H1 (cell line): ENCODE results near the gene ASB1. TPM values are rescaled to one million over a fixed set of nuclear protein-coding genes. Genes with fewer than 3 reads are reported as not detected.

Source experiments
- CTCF ChIA-PET: fragments of 300-600 bp; sonication (Branson Sonifier 250); formaldehyde crosslinking; loops from one replicate; lab custom pipeline; 2021; ENCODE audit not compliant: partially characterized antibody; lab: Charles Lee
- POLR2A ChIA-PET: fragments of 300-600 bp; sonication (Branson Sonifier 250); formaldehyde crosslinking; loops from one replicate; lab custom pipeline; 2021; ENCODE audit warnings: inconsistent platforms; ENCODE audit not compliant: partially characterized antibody; lab: Charles Lee
- DNase-seq, 2 experiments: peaks; one replicate each; pipeline versions ENCODE4 v3.0.0 to v3.0.0-alpha.2; 2010 to 2022; ENCODE audit warnings: low spot score in 2 of 2, low read depth in 1 of 2, mixed read lengths in 1 of 2
- FAIRE-seq: peaks from 2 replicates; lab custom pipeline; 2011; peaks lifted over from hg19 to GRCh38; lab: Jason Lieb, UNC
- H2AFZ ChIP-seq: 2 replicates; pipeline ENCODE4 v1.8.1; 2012; ENCODE audit warnings: low read length, inconsistent platforms
- H2AK5ac ChIP-seq: 2 replicates; pipeline ENCODE4 v1.6.1; 2013; ENCODE audit warnings: low read depth, low read length
- H2BK120ac ChIP-seq: replicated peaks from 2 replicates; pipeline ENCODE3; 2013; ENCODE audit warnings: low read depth, low read length, inconsistent platforms
- H2BK12ac ChIP-seq: 2 replicates; pipeline ENCODE4 v1.6.1; 2013; ENCODE audit warnings: low read depth, low read length
- H2BK15ac ChIP-seq: 2 replicates; pipeline ENCODE4 v1.6.1; 2013; ENCODE audit warnings: low read length
- H2BK20ac ChIP-seq: 2 replicates; pipeline ENCODE4 v1.6.1; 2013; ENCODE audit warnings: low read length
- H2BK5ac ChIP-seq: 2 replicates; pipeline ENCODE4 v1.6.1; 2013; ENCODE audit warnings: low read depth, low read length
- H3K14ac ChIP-seq: 2 replicates; pipeline ENCODE4 v1.6.1; 2013; ENCODE audit warnings: inconsistent platforms; ENCODE audit not compliant: insufficient read length
- H3K18ac ChIP-seq: 2 replicates; pipeline ENCODE4 v1.6.1; 2013; ENCODE audit warnings: low read length; ENCODE audit errors: extremely low read depth
- H3K23ac ChIP-seq: 2 replicates; pipeline ENCODE4 v1.6.1; 2013; ENCODE audit warnings: inconsistent platforms; ENCODE audit not compliant: insufficient read length
- H3K23me2 ChIP-seq: 2 replicates; pipeline ENCODE4 v1.6.1; 2013; ENCODE audit warnings: low read depth, low read length
- H3K27ac ChIP-seq: 2 replicates; pipeline ENCODE4 v1.6.1; 2011; ENCODE audit warnings: low read depth, low read length, inconsistent platforms
- H3K27me3 ChIP-seq, 4 experiments: replicated peaks in 1 of 4; 1 replicate in 1 of 4; 2 replicates in 3 of 4; pipeline versions ENCODE4 v1.6.1 to v1.8.1; 2011 to 2013; ENCODE audit warnings: low read length in 3 of 4, mild to moderate bottlenecking in 3 of 4, inconsistent platforms in 2 of 4, mixed read lengths in 2 of 4, moderate library complexity in 1 of 4; ENCODE audit not compliant: control insufficient read depth in 3 of 4, insufficient read depth in 3 of 4; ENCODE audit errors: extremely low read depth in 1 of 4
- H3K36me3 ChIP-seq, 4 experiments: 2 replicates each; pipeline versions ENCODE4 v1.6.1 to v1.8.1; 2011 to 2013; ENCODE audit warnings: mild to moderate bottlenecking in 4 of 4, low read length in 3 of 4, moderate library complexity in 2 of 4, control low read depth in 1 of 4, inconsistent platforms in 1 of 4; ENCODE audit not compliant: insufficient read depth in 4 of 4, control insufficient read depth in 2 of 4
- H3K4ac ChIP-seq: replicated peaks from 2 replicates; pipeline ENCODE3; 2013; ENCODE audit warnings: low read length, low read depth, mixed read lengths, inconsistent platforms; ENCODE audit not compliant: insufficient read length
- H3K4me1 ChIP-seq, 4 experiments: replicated peaks in 1 of 4; 1 replicate in 1 of 4; 2 replicates in 3 of 4; pipeline versions ENCODE4 v1.6.1 to v1.8.1; 2011 to 2013; ENCODE audit warnings: low read length in 3 of 4, inconsistent platforms in 2 of 4, mixed read lengths in 1 of 4; ENCODE audit not compliant: insufficient read depth in 4 of 4, control insufficient read depth in 3 of 4
- H3K4me2 ChIP-seq, 2 experiments: 2 replicates each; pipeline versions ENCODE4 v1.6.1 to v1.8.1; 2011 to 2013; ENCODE audit warnings: low read depth in 2 of 2, low read length in 2 of 2, control low read depth in 1 of 2, inconsistent platforms in 1 of 2, mild to moderate bottlenecking in 1 of 2; ENCODE audit not compliant: insufficient read depth in 1 of 2
- H3K4me3 ChIP-seq, 4 experiments: fragments of 200-600, 300-600 bp in 1 of 4; sonication (generic), shearing (Covaris generic), sonication (Bioruptor Twin) in 1 of 4; 2 replicates each; pipeline versions ENCODE4 v1.5.1 to v1.8.1; 2011 to 2016; ENCODE audit warnings: low read length in 4 of 4, low read depth in 3 of 4, control low read depth in 2 of 4, inconsistent platforms in 2 of 4, mild to moderate bottlenecking in 2 of 4, mixed read lengths in 1 of 4, moderate library complexity in 1 of 4; ENCODE audit not compliant: insufficient read depth in 2 of 4; ENCODE audit errors: extremely low read depth in 1 of 4
- H3K56ac ChIP-seq: replicated peaks from 2 replicates; pipeline ENCODE3; 2013; ENCODE audit warnings: low read depth, mild to moderate bottlenecking, mixed read lengths, low read length, inconsistent platforms; ENCODE audit not compliant: insufficient read length
- H3K79me1 ChIP-seq: 2 replicates; pipeline ENCODE4 v1.6.1; 2013; ENCODE audit warnings: low read depth, low read length, control low read depth
- H3K79me2 ChIP-seq, 2 experiments: 2 replicates each; pipeline versions ENCODE4 v1.6.1 to v1.8.1; 2012 to 2013; ENCODE audit warnings: low read length in 2 of 2, mild to moderate bottlenecking in 2 of 2, inconsistent platforms in 1 of 2; ENCODE audit not compliant: insufficient read depth in 2 of 2, control insufficient read depth in 1 of 2
- H3K9ac ChIP-seq, 4 experiments: replicated peaks in 1 of 4; 1 replicate in 1 of 4; 2 replicates in 3 of 4; pipeline versions ENCODE4 v1.6.1 to v1.8.1; 2011 to 2013; ENCODE audit warnings: low read depth in 3 of 4, low read length in 3 of 4, control low read depth in 2 of 4, mild to moderate bottlenecking in 2 of 4, moderate library complexity in 2 of 4, inconsistent platforms in 1 of 4; ENCODE audit errors: extremely low read depth in 1 of 4
- H3K9me3 ChIP-seq, 2 experiments: 2 replicates each; pipeline versions ENCODE4 v1.6.1 to v1.8.1; 2012 to 2013; ENCODE audit warnings: mild to moderate bottlenecking in 2 of 2, moderate library complexity in 2 of 2, control low read depth in 1 of 2, inconsistent platforms in 1 of 2, low read depth in 1 of 2, low read length in 1 of 2, mixed read lengths in 1 of 2; ENCODE audit not compliant: insufficient read depth in 2 of 2
- H4K20me1 ChIP-seq, 2 experiments: replicated peaks in 1 of 2; 2 replicates each; pipeline versions ENCODE3 to v1.8.1; 2011 to 2013; ENCODE audit warnings: inconsistent platforms in 2 of 2, low read length in 2 of 2, mild to moderate bottlenecking in 1 of 2; ENCODE audit not compliant: insufficient read depth in 2 of 2, control insufficient read depth in 1 of 2
- H4K5ac ChIP-seq: 2 replicates; pipeline ENCODE4 v1.6.1; 2013; ENCODE audit warnings: low read length, low read depth, mixed read lengths, inconsistent platforms; ENCODE audit not compliant: insufficient read length
- H4K8ac ChIP-seq: 2 replicates; pipeline ENCODE4 v1.8.0; 2013; ENCODE audit warnings: mild to moderate bottlenecking, moderate library complexity, low read length, inconsistent platforms; ENCODE audit not compliant: insufficient read depth; ENCODE audit errors: extremely low read depth
- H4K91ac ChIP-seq: replicated peaks from 2 replicates; pipeline ENCODE3; 2013; ENCODE audit warnings: low read length, mixed read lengths, inconsistent platforms; ENCODE audit not compliant: insufficient read length
- ATF2 ChIP-seq: IDR thresholded peaks from 2 replicates; pipeline ENCODE4 v1.6.1; 2012; ENCODE audit warnings: low read length, inconsistent platforms
- BACH1 ChIP-seq: IDR thresholded peaks from 2 replicates; pipeline ENCODE4 v1.6.1; 2012; ENCODE audit warnings: low read length, improper control_type of control experiment
- EP300 ChIP-seq, 2 experiments: IDR thresholded peaks; 1 replicate in 1 of 2; 2 replicates in 1 of 2; pipeline ENCODE4 v1.6.1; 2011 to 2012; ENCODE audit warnings: low read depth in 2 of 2, low read length in 2 of 2, mild to moderate bottlenecking in 2 of 2, borderline replicate concordance in 1 of 2, inconsistent platforms in 1 of 2, moderate library complexity in 1 of 2
- FOSL1 ChIP-seq: IDR thresholded peaks from 2 replicates; pipeline ENCODE4 v1.6.1; 2011; ENCODE audit warnings: mild to moderate bottlenecking, low read depth, low read length, moderate library complexity; ENCODE audit not compliant: insufficient read depth
- GTF2F1 ChIP-seq: IDR thresholded peaks from 2 replicates; pipeline ENCODE4 v1.6.1; 2012; ENCODE audit warnings: low read depth, low read length, improper control_type of control experiment, borderline replicate concordance
- MAX ChIP-seq: IDR thresholded peaks from 2 replicates; pipeline ENCODE4 v1.6.1; 2012; ENCODE audit warnings: inconsistent platforms
- RAD21 ChIP-seq, 2 experiments: IDR thresholded peaks in 1 of 2; conservative IDR thresholded peaks in 1 of 2; 2 replicates each; pipeline ENCODE4 v1.6.1; 2011; ENCODE audit warnings: low read depth in 2 of 2, low read length in 2 of 2, improper control_type of control experiment in 1 of 2, inconsistent platforms in 1 of 2, mild to moderate bottlenecking in 1 of 2, moderate library complexity in 1 of 2
- RXRA ChIP-seq: IDR thresholded peaks from 2 replicates; pipeline ENCODE4 v1.6.1; 2011; ENCODE audit warnings: low read depth, mild to moderate bottlenecking, low read length, moderate library complexity; ENCODE audit not compliant: insufficient read depth
- YY1 ChIP-seq: IDR thresholded peaks from 2 replicates; pipeline ENCODE4 v1.6.1; 2011; ENCODE audit warnings: low read depth, mild to moderate bottlenecking, low read length
- WGBS, 2 experiments: shearing (Covaris generic) in 1 of 2; methylation state at CpG; one replicate each; pipeline versions ENCODE4 v1.1.6 to v1.1.7; 2013 to 2015; ENCODE audit warnings: low lambda C conversion rate in 2 of 2, mixed read lengths in 2 of 2, inconsistent platforms in 1 of 2, low coverage in 1 of 2, missing lambda C conversion rate in 1 of 2; ENCODE audit not compliant: insufficient replicate concordance in 2 of 2, insufficient coverage in 1 of 2, insufficient read length in 1 of 2; ENCODE audit errors: extremely low coverage in 1 of 2, missing lambda C conversion rate in 1 of 2; 5-methylcytosine and 5-hydroxymethylcytosine counted together
- polyA plus RNA-seq, 7 experiments: library from polyadenylated mRNA; depleted of rRNA in 3 of 7; stranded (reverse) in 5 of 7; unstranded in 2 of 7; fragments of >200 nt in 5 of 7; fragments of 200-250 nt in 2 of 7; gene quantifications; 1 replicate in 5 of 7; 2 replicates in 1 of 7; 4 replicates in 1 of 7; pipeline versions ENCODE4 v1.2.1 to v1.2.3, GENCODE V29; 2011 to 2013; ENCODE audit warnings: missing spikeins in 2 of 7, mixed read lengths in 2 of 7
- total RNA-seq: library from RNA; stranded (reverse); fragmentation: NEBNext Ultra II Directional; extraction: Animal tissue kit (Norgen Biotek cat#: 25700); gene quantifications from 2 replicates; pipeline ENCODE4 v1.2.1, GENCODE V29; 2021

The ASB1 gene
- total and polyA plus RNA-seq, 2 of the 8 experiments (the other 6 are each of a cell fraction or from before 2014, with no cell fraction given), result 24.1 to 36.0 TPM

- Histone ChIP-seq H4K20me1 (peaks cover 0 to 22% of the 10 kb centered on the region in 2 experiments), H3K9ac (no peak overlapping the region), H3K79me1 (0 out of 2 replicates have a peak, but pooled peaks cover 3% of the 10 kb centered on the region), H3K4me2 (no peak overlapping the region), H4K91ac (no peak overlapping the region), H2AFZ (no peak overlapping the region), H2BK15ac (no peak overlapping the region), H3K79me2 (no peaks in the 10 kb centered on the region), H3K27ac (no peak overlapping the region), H3K56ac (no peak overlapping the region), H3K18ac (no peak overlapping the region), H2BK5ac (no peak overlapping the region), H3K27me3 (no peaks in the 10 kb centered on the region; a peak in 1 of 7 replicates), H3K36me3 (peaks cover 0 to 6% (median 0%) of the 10 kb centered on the region in 4 experiments; a peak in 1 of 8 replicates), H3K23me2 (peaks cover 22% of the 10 kb centered on the region), H2BK12ac (no peak overlapping the region), H2BK120ac (no peak overlapping the region), H4K8ac (no peak overlapping the region), H2BK20ac (no peak overlapping the region), H3K14ac (no peak overlapping the region), H2AK5ac (no peak overlapping the region), H3K4ac (no peak overlapping the region), H4K5ac (no peak overlapping the region), H3K9me3 (peaks cover 12 to 17% of the 10 kb centered on the region in 2 experiments; a peak in 3 of 4 replicates), H3K4me1 (peaks cover 0 to 4% (median 0%) of the 10 kb centered on the region in 4 experiments; a peak in 3 of 7 replicates), H3K4me3 (no peak overlapping the region), H3K23ac (no peak overlapping the region)
- TF ChIP-seq YY1 (no peak), RXRA (no peak), BACH1 (no peak), FOSL1 (no peak), EP300 (IDR thresholded peaks at IDR 0.05; ENCODE audit: borderline replicate concordance in 1 of 2, low read depth in 2 of 2, low read length in 2 of 2) (no peak), GTF2F1 (no peak), RAD21 (IDR thresholded peaks at IDR 0.05 in 1 of 2, conservative IDR thresholded peaks at IDR 0.05 in 1 of 2; ENCODE audit: low read depth in 2 of 2, low read length in 2 of 2) (no peak), MAX (no peak), ATF2 (no peak)
- WGBS, 2 experiments, result 89% methylated on average over 14 of the region's 14 CpGs; no CpG with 5 or more reads in 1 of the 2 experiments
- DNase-seq (no peak), FAIRE-seq (no peak)
- ChIA-PET POLR2A (no interaction called here), CTCF (interaction anchor here (1.5 kb wide), 1 partner anchor 24 kb away, joined by 4 read pairs; no protein-coding TSS in a partner anchor)
Measured at GRCh38 chr2:238489431-238489830, 62.7 kb downstream of the ASB1 start.
